Osteoblast (primary cell): ENCODE data around the gene HCN1. TPM values are rescaled to one million over a fixed set of nuclear protein-coding genes. Genes with fewer than 3 reads are reported as not detected.

ENCODE experiments used
- DNase-seq: peaks from one replicate; pipeline ENCODE4 v3.0.0; 2011; ENCODE audit warnings: low spot score, mixed read lengths; ENCODE audit not compliant: insufficient read length; ENCODE audit errors: missing footprints
- H2AFZ ChIP-seq: 2 replicates; pipeline ENCODE4 v1.6.0; 2011; ENCODE audit warnings: mild to moderate bottlenecking, low read length
- H3K27ac ChIP-seq: 2 replicates; pipeline ENCODE4 v1.5.1; 2011; ENCODE audit warnings: mild to moderate bottlenecking, low read depth, low read length, moderate library complexity
- H3K27me3 ChIP-seq: 2 replicates; pipeline ENCODE4 v1.6.0; 2012; ENCODE audit warnings: mild to moderate bottlenecking, control low read depth, inconsistent platforms, low read length, moderate library complexity; ENCODE audit not compliant: insufficient read depth
- H3K36me3 ChIP-seq: 2 replicates; pipeline ENCODE4 v1.5.1; 2011; ENCODE audit warnings: mild to moderate bottlenecking, low read length, control low read depth, moderate library complexity; ENCODE audit not compliant: insufficient read depth
- H3K4me1 ChIP-seq: 2 replicates; pipeline ENCODE4 v1.5.1; 2011; ENCODE audit warnings: mild to moderate bottlenecking, low read length, control low read depth, moderate library complexity; ENCODE audit not compliant: insufficient read depth
- H3K4me2 ChIP-seq: 2 replicates; pipeline ENCODE4 v1.6.0; 2011; ENCODE audit warnings: mild to moderate bottlenecking, low read length; ENCODE audit not compliant: insufficient read depth
- H3K4me3 ChIP-seq: fragments of 200-600 bp; sonication (generic); 3 replicates; pipeline ENCODE4 v1.5.1; 2012; ENCODE audit warnings: mild to moderate bottlenecking, low read length, inconsistent platforms; ENCODE audit not compliant: insufficient read depth
- H3K79me2 ChIP-seq: 2 replicates; pipeline ENCODE4 v1.6.0; 2012; ENCODE audit warnings: mild to moderate bottlenecking, low read length, control low read depth, inconsistent platforms; ENCODE audit not compliant: insufficient read depth
- H3K9me3 ChIP-seq: 2 replicates; pipeline ENCODE4 v1.5.1; 2011; ENCODE audit warnings: low read depth, low read length, control low read depth
- H4K20me1 ChIP-seq: 2 replicates; pipeline ENCODE4 v1.6.0; 2012; ENCODE audit warnings: mild to moderate bottlenecking, low read length, control low read depth; ENCODE audit not compliant: insufficient read depth
- CTCF ChIP-seq: IDR thresholded peaks from 2 replicates; pipeline ENCODE4 v1.5.1; 2011; ENCODE audit warnings: mild to moderate bottlenecking, low read depth, low read length, moderate library complexity; ENCODE audit errors: extremely low read depth
- total RNA-seq: library from RNA; depleted of rRNA; stranded (reverse); fragments of >200 nt; gene quantifications from 2 replicates; pipeline ENCODE4 v1.2.3, GENCODE V29; 2012

HCN1 gene
- not detected in 2 replicates for total RNA-seq

GRCh38 chr5:45696206-45696836 is at the start of gene HCN1:
Gene HCN1 (minus strand): TSS chr5:45696380.
- H4K20me1 ChIP-seq: no peaks in the 10 kb centered on the region
- peaks cover 6% of the 10 kb centered on the region for H3K27me3 ChIP-seq
- H3K4me3 ChIP-seq: no peak within 1 kb of the TSS
- H3K79me2 ChIP-seq: no peaks in the 10 kb centered on the region
- H3K4me2 ChIP-seq: no peak within 1 kb of the TSS
- no peak within 1 kb of the TSS for H3K27ac ChIP-seq
- peak; percentile 49 for TF ChIP-seq CTCF
- peak within 1 kb of the TSS; percentile 3 for H2AFZ ChIP-seq
- no peaks in the 10 kb centered on the region for H3K4me1 ChIP-seq
- no peaks in the 10 kb centered on the region for H3K36me3 ChIP-seq
- peak; percentile 88 for DNase-seq
- H3K9me3 ChIP-seq: no peaks in the 10 kb centered on the region

- Histone ChIP-seq H4K20me1 (no peaks in the 10 kb centered on the region), H3K27me3 (no peaks in the 10 kb centered on the region), H3K36me3 (no peaks in the 10 kb centered on the region), H3K4me3 (no peak overlapping the region), H3K9me3 (peaks cover 3% of the 10 kb centered on the region), H2AFZ (no peak overlapping the region), H3K79me2 (no peaks in the 10 kb centered on the region), H3K4me2 (no peak overlapping the region), H3K27ac (no peak overlapping the region), H3K4me1 (no peaks in the 10 kb centered on the region)
- no peak for TF ChIP-seq CTCF
- no peak for DNase-seq
These were observed 44.9 kb upstream of the HCN1 start for GRCh38 chr5:45741110-45741509.

- Histone ChIP-seq H3K79me2 (no peaks in the 10 kb centered on the region), H3K9me3 (peaks cover 3% of the 10 kb centered on the region), H3K27me3 (no peaks in the 10 kb centered on the region), H3K4me3 (no peak overlapping the region), H3K4me1 (no peaks in the 10 kb centered on the region), H2AFZ (no peak overlapping the region), H3K4me2 (no peak overlapping the region), H4K20me1 (no peaks in the 10 kb centered on the region), H3K36me3 (no peaks in the 10 kb centered on the region), H3K27ac (no peak overlapping the region)
- DNase-seq: no peak
- TF ChIP-seq CTCF: no peak
These were observed 41.0 kb upstream of the HCN1 start for GRCh38 chr5:45737153-45737552.

- Histone ChIP-seq H4K20me1 (no peaks in the 10 kb centered on the region), H3K27ac (no peak overlapping the region), H3K4me1 (no peaks in the 10 kb centered on the region), H2AFZ (no peak overlapping the region), H3K4me2 (no peak overlapping the region), H3K9me3 (peaks cover 9% of the 10 kb centered on the region), H3K36me3 (no peaks in the 10 kb centered on the region), H3K79me2 (no peaks in the 10 kb centered on the region), H3K4me3 (no peak overlapping the region), H3K27me3 (no peaks in the 10 kb centered on the region)
- no peak for DNase-seq
- TF ChIP-seq CTCF: no peak
These were observed 29.4 kb upstream of the HCN1 start for GRCh38 chr5:45725537-45725936.
